IMR-90 (cell line): ENCODE measurements around the gene EME2. TPM values are rescaled to one million over a fixed set of nuclear protein-coding genes. Genes with fewer than 3 reads are reported as not detected.
A peak's percentile ranks its signal among the peaks of the same experiment; 100 is the strongest.

Experiments used
- ATAC-seq: fragments of 200-7000 bp; cut with Tn5 transposase; 2 replicates; pipeline ENCODE4 v1.9.1; 2020; ENCODE audit warnings: low read depth, mild to moderate bottlenecking, moderate library complexity
- BruUV-seq: library from RNA; stranded (reverse); fragments of 400-500 nt; replicated peaks from 2 replicates; lab custom pipeline; 2021; lab: Mats Ljungman, UMichigan
- CTCF ChIA-PET: fragments of 300-600 bp; formaldehyde crosslinking; extraction: SDS; loops from one replicate; lab custom pipeline; 2021; ENCODE audit warnings: antibody characterized with exemption; lab: Yijun Ruan, JAX
- POLR2A ChIA-PET: fragments of 300-600 bp; sonication (Branson Sonifier 250); formaldehyde crosslinking; loops from one replicate; lab custom pipeline; 2022; ENCODE audit warnings: antibody characterized with exemption; ENCODE audit not compliant: unreplicated experiment; lab: Charles Lee
- DNase-seq: peaks from one replicate; pipeline ENCODE4 v3.0.0; 2013
- H2AFZ ChIP-seq: replicated peaks from 2 replicates; pipeline ENCODE3; 2013; ENCODE audit warnings: low read length, mild to moderate bottlenecking; ENCODE audit not compliant: poor library complexity
- H2AK5ac ChIP-seq: 2 replicates; pipeline ENCODE4 v1.6.1; 2013; ENCODE audit warnings: low read depth, low read length, inconsistent platforms
- H2AK9ac ChIP-seq: replicated peaks from 2 replicates; pipeline ENCODE3; 2013; ENCODE audit warnings: mild to moderate bottlenecking, low read depth, low read length, moderate library complexity; ENCODE audit not compliant: poor library complexity
- H2BK120ac ChIP-seq: 2 replicates; pipeline ENCODE4 v1.6.1; 2013; ENCODE audit warnings: low read depth, low read length, inconsistent platforms
- H2BK15ac ChIP-seq: 3 replicates; pipeline ENCODE4 v1.6.1; 2013; ENCODE audit warnings: low read depth, low read length, inconsistent platforms
- H2BK20ac ChIP-seq: 2 replicates; pipeline ENCODE4 v1.6.1; 2013; ENCODE audit warnings: low read depth, mild to moderate bottlenecking, inconsistent platforms, low read length, moderate library complexity
- H2BK5ac ChIP-seq: 2 replicates; pipeline ENCODE4 v1.6.1; 2013; ENCODE audit warnings: mild to moderate bottlenecking, low read depth, low read length, inconsistent platforms; ENCODE audit not compliant: poor library complexity, severe bottlenecking
- H3K14ac ChIP-seq: replicated peaks from 2 replicates; pipeline ENCODE4 v1.6.1; 2013; ENCODE audit warnings: low read depth, low read length, inconsistent platforms
- H3K18ac ChIP-seq: 2 replicates; pipeline ENCODE4 v1.6.1; 2013; ENCODE audit warnings: low read depth, low read length, control low read depth
- H3K23ac ChIP-seq: 2 replicates; pipeline ENCODE4 v1.6.1; 2013; ENCODE audit warnings: low read depth, low read length, inconsistent platforms
- H3K27ac ChIP-seq: 2 replicates; pipeline ENCODE4 v1.5.1; 2013; ENCODE audit warnings: mild to moderate bottlenecking, control low read depth, low read length; ENCODE audit not compliant: insufficient read depth
- H3K27me3 ChIP-seq: 2 replicates; pipeline ENCODE4 v1.6.1; 2013; ENCODE audit warnings: low read length; ENCODE audit not compliant: control insufficient read depth, insufficient read depth
- H3K36me3 ChIP-seq: 2 replicates; pipeline ENCODE4 v1.6.1; 2013; ENCODE audit warnings: low read length, mixed read lengths; ENCODE audit not compliant: control insufficient read depth, insufficient read depth
- H3K4ac ChIP-seq: 2 replicates; pipeline ENCODE4 v1.6.1; 2013; ENCODE audit warnings: low read depth, low read length, inconsistent platforms
- H3K4me1 ChIP-seq: 2 replicates; pipeline ENCODE4 v1.6.1; 2013; ENCODE audit warnings: low read length, mixed read lengths; ENCODE audit not compliant: control insufficient read depth, insufficient read depth
- H3K4me2 ChIP-seq: 2 replicates; pipeline ENCODE4 v1.6.1; 2013; ENCODE audit warnings: low read depth, mild to moderate bottlenecking, control low read depth, low read length, moderate library complexity
- H3K4me3 ChIP-seq: 2 replicates; pipeline ENCODE4 v1.5.1; 2013; ENCODE audit warnings: low read depth, mild to moderate bottlenecking, control low read depth, low read length, moderate library complexity; ENCODE audit not compliant: insufficient read depth
- H3K56ac ChIP-seq: 2 replicates; pipeline ENCODE4 v1.6.1; 2013; ENCODE audit warnings: low read length, inconsistent platforms; ENCODE audit not compliant: insufficient read depth; ENCODE audit errors: extremely low read depth
- H3K79me1 ChIP-seq, 2 experiments: 2 replicates each; pipeline ENCODE4 v1.6.1; 2013; ENCODE audit warnings: low read length in 2 of 2, inconsistent platforms in 1 of 2, low read depth in 1 of 2
- H3K9ac ChIP-seq: 2 replicates; pipeline ENCODE4 v1.6.1; 2013; ENCODE audit warnings: low read depth, low read length, control low read depth
- H3K9me1 ChIP-seq: 2 replicates; pipeline ENCODE4 v1.6.1; 2013; ENCODE audit warnings: low read length, inconsistent platforms; ENCODE audit not compliant: insufficient read depth
- H3K9me3 ChIP-seq: 2 replicates; pipeline ENCODE4 v1.6.1; 2013; ENCODE audit warnings: low read length; ENCODE audit not compliant: control insufficient read depth, insufficient read depth
- H4K20me1 ChIP-seq: 2 replicates; pipeline ENCODE4 v1.6.1; 2013; ENCODE audit warnings: low read length, inconsistent platforms; ENCODE audit not compliant: insufficient read depth
- H4K5ac ChIP-seq: 2 replicates; pipeline ENCODE4 v1.6.1; 2013; ENCODE audit warnings: mild to moderate bottlenecking, low read depth, low read length, control low read depth
- H4K8ac ChIP-seq, 2 experiments: 2 replicates each; pipeline ENCODE4 v1.6.1; 2013; ENCODE audit warnings: low read depth in 2 of 2, low read length in 2 of 2, control low read depth in 1 of 2, inconsistent platforms in 1 of 2
- H4K91ac ChIP-seq: 2 replicates; pipeline ENCODE4 v1.6.1; 2013; ENCODE audit warnings: low read depth, low read length, inconsistent platforms; ENCODE audit not compliant: insufficient read depth
- BHLHE40 ChIP-seq: fragments of 150-350 bp; IDR thresholded peaks from 2 replicates; pipeline ENCODE4 v1.6.1; 2016; ENCODE audit warnings: mild to moderate bottlenecking, low read depth, low read length
- ELK1 ChIP-seq: fragments of 150-350 bp; IDR thresholded peaks from 2 replicates; pipeline ENCODE4 v1.6.1; 2016; ENCODE audit warnings: low read depth, mild to moderate bottlenecking, low read length, moderate library complexity, borderline replicate concordance
- FOS ChIP-seq: fragments of 150-350 bp; IDR thresholded peaks from 2 replicates; pipeline ENCODE4 v1.6.1; 2016; ENCODE audit warnings: low read depth, low read length
- MAFK ChIP-seq: IDR thresholded peaks from 2 replicates; pipeline ENCODE4 v1.6.1; 2012; ENCODE audit warnings: low read depth, low read length, improper control_type of control experiment
- MAZ ChIP-seq: IDR thresholded peaks from 2 replicates; pipeline ENCODE4 v1.6.1; 2012; ENCODE audit warnings: low read depth, mild to moderate bottlenecking, low read length, improper control_type of control experiment, moderate library complexity, borderline replicate concordance
- MXI1 ChIP-seq: IDR thresholded peaks from 2 replicates; pipeline ENCODE4 v1.6.1; 2012; ENCODE audit warnings: low read depth, mild to moderate bottlenecking, low read length, moderate library complexity, borderline replicate concordance
- RFX5 ChIP-seq: IDR thresholded peaks from 2 replicates; pipeline ENCODE4 v1.8.0; 2012; ENCODE audit warnings: low read depth, mild to moderate bottlenecking, low read length, moderate library complexity
- WGBS, 2 experiments: methylation state at CpG; one replicate each; pipeline versions ENCODE4 v1.1.5 to v1.1.7; 2013; ENCODE audit warnings: missing lambda C conversion rate in 2 of 2; ENCODE audit not compliant: insufficient read length in 1 of 2; ENCODE audit errors: extremely low coverage in 2 of 2; 5-methylcytosine and 5-hydroxymethylcytosine counted together
- dilution Hi-C: fragments of 300-500 bp; cut with HindIII; formaldehyde crosslinking; loops from one replicate; pipeline ENCODE4 v1.14.3; 2018; ENCODE audit warnings: low sequenced_read_pairs; ENCODE audit not compliant: unreplicated experiment
- in situ Hi-C: fragments of 300-500 bp; cut with MboI; formaldehyde crosslinking; loops from 3 replicates; pipeline ENCODE4 v1.14.3; 2019; ENCODE audit warnings: low sequenced_read_pairs, inconsistent platforms, mixed read lengths
- intact Hi-C: fragments of 100-400 bp; cut with micrococcal nuclease; formaldehyde crosslinking; loops from 2 replicates; pipeline ENCODE4 v1.10.0; 2022
- polyA plus RNA-seq, 3 experiments: library from polyadenylated mRNA; depleted of rRNA; stranded (reverse); fragments of >200 nt; gene quantifications; 2 replicates each; pipeline ENCODE4 v1.2.3, GENCODE V29; 2012; ENCODE audit warnings: low replicate concordance in 1 of 3
- total RNA-seq: library from RNA; depleted of rRNA; stranded (reverse); fragments of >200 nt; gene quantifications from 2 replicates; pipeline ENCODE4 v1.2.3, GENCODE V29; 2012
- TF ChIP-seq, protein P1 (sequence below): fragments of 150-350 bp; IDR thresholded peaks from 2 replicates; pipeline ENCODE4 v1.6.1; 2017; ENCODE audit warnings: mild to moderate bottlenecking, antibody characterized with exemption, low read length, low read depth

The EME2 gene
- total and polyA plus RNA-seq, 2 of the 4 experiments (the other 2 are of a cell fraction), result 1.3 to 9.6 TPM

DNA sequence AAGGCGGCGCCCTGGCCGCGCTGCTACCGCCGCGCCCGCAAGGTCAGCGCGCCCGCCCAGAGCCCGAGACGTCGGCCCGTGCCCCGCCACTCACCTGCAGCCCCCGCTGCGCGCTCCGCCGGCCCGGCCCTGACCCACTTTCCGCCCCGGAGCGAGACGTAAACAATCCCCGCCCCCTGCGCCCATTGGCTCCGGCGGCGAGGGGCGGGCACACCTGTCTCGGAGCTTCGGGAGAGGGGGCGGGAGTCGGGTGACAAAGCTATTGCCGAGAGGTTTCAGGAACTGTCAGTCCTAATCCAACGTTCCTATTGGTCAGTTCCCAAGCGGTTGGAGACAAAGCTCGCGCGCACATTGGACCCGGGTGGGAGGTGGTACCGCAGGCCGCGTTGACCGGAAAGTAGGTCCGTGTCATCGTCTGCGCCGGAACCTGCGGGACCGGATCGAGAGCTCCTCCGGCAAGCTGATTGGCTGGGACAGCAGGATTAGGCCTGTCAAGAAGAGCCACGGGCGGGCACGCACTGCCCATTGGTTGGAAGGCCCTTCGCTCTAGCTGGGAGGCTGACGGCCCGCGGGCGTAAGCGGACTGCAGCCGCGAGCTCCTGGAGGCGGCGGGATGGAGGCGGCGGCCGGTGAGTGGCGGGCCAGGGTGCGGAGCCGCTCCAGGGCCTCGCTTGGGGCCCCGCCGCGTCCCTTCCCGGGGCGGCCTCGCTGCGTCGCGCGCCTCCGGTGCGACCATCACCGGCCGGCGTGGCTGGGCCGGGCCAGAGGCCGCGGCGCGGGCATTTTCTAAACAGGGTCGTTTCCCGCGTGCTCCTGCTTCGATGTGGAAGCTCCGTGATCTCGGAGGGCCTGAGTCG, 10.0 kb downstream of the EME2 start, which contains the start of the genes NUBP2 and SPSB3:
Gene NUBP2 (plus strand): TSS at position 553 of the 857 bp plus-strand sequence. CDS start 61 bp downstream, at position 614.
Gene SPSB3 (minus strand): TSS at position 164 of the 857 bp plus-strand sequence. CDS start 1,088 bp downstream, outside the sequence.
- peak; percentile 100 for DNase-seq
- Histone ChIP-seq H3K4me2 (peak within 1 kb of the TSS; percentile 92), H3K14ac (peak within 1 kb of the TSS; percentile 52), H3K56ac (peak within 1 kb of the TSS; percentile 39; the same call in 1 of the 2 replicates), H3K79me1 (peaks cover 17 to 69% of the 10 kb centered on the region in 2 experiments), H2BK5ac (no peak within 1 kb of the TSS), H4K20me1 (peaks cover 42% of the 10 kb centered on the region), H3K9me3 (no peaks in the 10 kb centered on the region), H3K9me1 (peaks cover 7% of the 10 kb centered on the region; the same call in 1 of the 2 replicates), H3K9ac (peak within 1 kb of the TSS; percentile 92), H4K5ac (no peak within 1 kb of the TSS), H3K36me3 (peaks cover 29% of the 10 kb centered on the region), H2BK15ac (no peak within 1 kb of the TSS), H3K27ac (peak within 1 kb of the TSS; percentile 27; the same call in 1 of the 2 replicates), H2AK9ac (peak within 1 kb of the TSS; percentile 88), H2AFZ (peak within 1 kb of the TSS; percentile 88), H3K4me3 (peak within 1 kb of the TSS; percentile 79), H2BK20ac (no peak within 1 kb of the TSS), H3K18ac (no peak within 1 kb of the TSS), H2BK120ac (no peak within 1 kb of the TSS), H2AK5ac (peak within 1 kb of the TSS; percentile 24; the same call in 1 of the 2 replicates), H3K23ac (peak within 1 kb of the TSS; percentile 82), H4K8ac (peak within 1 kb of the TSS in 1 of 2 experiments; percentile 70; a peak in 1 of 4 replicates), H3K4ac (peak within 1 kb of the TSS; percentile 7; the same call in 1 of the 2 replicates), H4K91ac (no peak within 1 kb of the TSS), H3K4me1 (peaks cover 3% of the 10 kb centered on the region; the same call in 1 of the 2 replicates), H3K27me3 (no peaks in the 10 kb centered on the region)
- TF ChIP-seq MXI1, result peak; percentile 79; the same call in 1 of the 2 replicates
- no peak for TF ChIP-seq MAFK
- TF ChIP-seq MAZ, result peak; percentile 42; the same call in 1 of the 2 replicates
- TF ChIP-seq ELK1, result no peak
- TF ChIP-seq, protein P1, sequence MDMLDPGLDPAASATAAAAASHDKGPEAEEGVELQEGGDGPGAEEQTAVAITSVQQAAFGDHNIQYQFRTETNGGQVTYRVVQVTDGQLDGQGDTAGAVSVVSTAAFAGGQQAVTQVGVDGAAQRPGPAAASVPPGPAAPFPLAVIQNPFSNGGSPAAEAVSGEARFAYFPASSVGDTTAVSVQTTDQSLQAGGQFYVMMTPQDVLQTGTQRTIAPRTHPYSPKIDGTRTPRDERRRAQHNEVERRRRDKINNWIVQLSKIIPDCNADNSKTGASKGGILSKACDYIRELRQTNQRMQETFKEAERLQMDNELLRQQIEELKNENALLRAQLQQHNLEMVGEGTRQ, result peak; percentile 17; the same call in 1 of the 2 replicates
- TF ChIP-seq FOS, result peak; percentile 81
- TF ChIP-seq RFX5, result no peak
- no peak; the same call in 1 of the 2 replicates for TF ChIP-seq BHLHE40
- 1% methylated on average over 68 of the region's 102 CpGs; no CpG with 5 or more reads in 1 of the 2 experiments for WGBS, 2 experiments
- intact Hi-C loops (loop anchor here (5.0 kb wide), 1 partner anchor 45 kb away; the partner anchor contains the start of genes FAHD1 and HAGH), dilution Hi-C loops (no loop called here), in situ Hi-C loops (no loop called here)
- no TSS peak for BruUV-seq
- ChIA-PET CTCF (interaction anchor here (0.5 to 1.2 kb wide), 4 partner anchors 10 to 140 kb away, joined by 3 to 4 read pairs (median 3); partner anchors contain the start of genes EME2 and MRPS34), POLR2A (no interaction called here)
- ATAC-seq, result peak; percentile 91
